ENCODE data around the gene VPS35.

- no peak for TF ChIP-seq CTCF (IDR thresholded peaks at IDR 0.05)
- no peak for TF ChIP-seq POLR2A (IDR thresholded peaks at IDR 0.05)
Observed at GRCh38 chr16:46715769-46716305, 26.9 kb upstream of the VPS35 start.
